Uterus (tissue), 2 donors: ENCODE data around the gene SLC4A1AP.

Experiments used
- CTCF ChIP-seq, 4 experiments: fragments of 200-600 bp in 2 of 4; fragments of 450-650 bp in 2 of 4; sonication (generic) in 2 of 4; IDR thresholded peaks; one replicate each; pipeline ENCODE4 v1.5.1; 2016 to 2019; ENCODE audit warnings: antibody characterized with exemption in 4 of 4, mild to moderate bottlenecking in 2 of 4, moderate library complexity in 1 of 4
- POLR2A ChIP-seq, 2 donors: fragments of 450-650 bp; IDR thresholded peaks; one replicate each; pipeline ENCODE4 v1.6.1; 2016; ENCODE audit warnings: antibody characterized with exemption in 2 of 2, mild to moderate bottlenecking in 1 of 2, moderate library complexity in 1 of 2

- TF ChIP-seq POLR2A (IDR thresholded peaks at IDR 0.05) (no peak), CTCF (IDR thresholded peaks at IDR 0.05) (no peak)
Measured at GRCh38 chr2:27736890-27737204, 73.2 kb downstream of the SLC4A1AP start.
